HG03025 (cell line): Measurements from ENCODE around the gene KATNAL1.
"Not testable (repeated sequence)": the region's sequence is repeated elsewhere in the genome, so short reads cannot be mapped to it uniquely, and the experiment has no call there.

Experiments
- ATAC-seq: cut with Tn5 transposase; IDR thresholded peaks from one replicate; pipeline ENCODE4 v1.9.1; 2021; ENCODE audit warnings: mild to moderate bottlenecking, moderate library complexity; ENCODE audit not compliant: unreplicated experiment, low FRiP score

The KATNAL1 gene

GRCh38 chr13:30234619-30235162 is 72.7 kb downstream of the KATNAL1 start:
- ATAC-seq, result no peak

- ATAC-seq, result no peak
Observed at GRCh38 chr13:30224732-30225131, 82.6 kb downstream of the KATNAL1 start.

- no peak for ATAC-seq
Observed at GRCh38 chr13:30222254-30222653, 85.1 kb downstream of the KATNAL1 start.

- ATAC-seq, result no peak
Observed at GRCh38 chr13:30216111-30216510, 91.2 kb downstream of the KATNAL1 start.

- no peak for ATAC-seq
Observed at GRCh38 chr13:30212256-30212655, 95.1 kb downstream of the KATNAL1 start.

GRCh38 chr13:30211745-30212144 is 95.6 kb downstream of the KATNAL1 start:
- ATAC-seq, result no peak

- ATAC-seq, result peak; percentile 78
Observed at GRCh38 chr13:30204564-30204963, 102.8 kb downstream of the KATNAL1 start.

- ATAC-seq, result no peak
Observed at GRCh38 chr13:30196025-30196424, 111.3 kb downstream of the KATNAL1 start.

GRCh38 chr13:30194906-30195305 is 112.4 kb downstream of the KATNAL1 start:
- no peak for ATAC-seq

GRCh38 chr13:30193279-30194234 is 113.8 kb downstream of the KATNAL1 start:
- ATAC-seq, result no peak

- ATAC-seq, result no peak
Observed at GRCh38 chr13:30192320-30193093, 114.8 kb downstream of the KATNAL1 start.

GRCh38 chr13:30191491-30192100 is 115.8 kb downstream of the KATNAL1 start:
- ATAC-seq, result no peak

- ATAC-seq, result no peak
Observed at GRCh38 chr13:30186634-30187415, 120.5 kb downstream of the KATNAL1 start.

GRCh38 chr13:30181888-30182651 is 125.3 kb downstream of the KATNAL1 start:
- ATAC-seq, result no peak

GRCh38 chr13:30179597-30180276 is 127.6 kb downstream of the KATNAL1 start:
- ATAC-seq, result no peak

GRCh38 chr13:30178976-30179375 is 128.4 kb downstream of the KATNAL1 start:
- no peak for ATAC-seq

GRCh38 chr13:30175166-30175565 is 132.2 kb downstream of the KATNAL1 start:
- no peak for ATAC-seq

GRCh38 chr13:30174250-30174649 is 133.1 kb downstream of the KATNAL1 start:
- ATAC-seq, result not testable (repeated sequence)

- no peak for ATAC-seq
Observed at GRCh38 chr13:30173303-30173610, 134.1 kb downstream of the KATNAL1 start.
